HG03135 (cell line): ENCODE results near the gene PUM2.
"Not testable (repeated sequence)": the region's sequence is repeated elsewhere in the genome, so short reads cannot be mapped to it uniquely, and the experiment has no call there.

Experiments
- ATAC-seq: cut with Tn5 transposase; IDR thresholded peaks from one replicate; pipeline ENCODE4 v1.9.1; 2021; ENCODE audit warnings: mild to moderate bottlenecking, moderate library complexity; ENCODE audit not compliant: unreplicated experiment

PUM2 gene

GRCh38 chr2:20350753-20351554 lies at the start of gene PUM2:
Gene PUM2, minus strand, starts transcription at chr2:20350844. Its CDS starts 23,484 bp downstream, at chr2:20327360.
- peak; percentile 84 for ATAC-seq

- ATAC-seq, result no peak
Observed at GRCh38 chr2:20400306-20400705, 49.7 kb upstream of the PUM2 start.

- ATAC-seq, result no peak
Observed at GRCh38 chr2:20398956-20399567, 48.4 kb upstream of the PUM2 start.

GRCh38 chr2:20397811-20398447 lies 47.3 kb upstream of the PUM2 start:
- no peak for ATAC-seq

GRCh38 chr2:20396356-20397000 lies 45.8 kb upstream of the PUM2 start:
- no peak for ATAC-seq

GRCh38 chr2:20393986-20394385 lies 43.3 kb upstream of the PUM2 start:
- no peak for ATAC-seq

GRCh38 chr2:20391951-20392699 lies 41.5 kb upstream of the PUM2 start:
- no peak for ATAC-seq

GRCh38 chr2:20390524-20391123 lies 40.0 kb upstream of the PUM2 start:
- no peak for ATAC-seq

- ATAC-seq, result no peak
Observed at GRCh38 chr2:20384953-20385352, 34.3 kb upstream of the PUM2 start.

GRCh38 chr2:20382965-20383810 lies 32.5 kb upstream of the PUM2 start:
- no peak for ATAC-seq

GRCh38 chr2:20381457-20381856 lies 30.8 kb upstream of the PUM2 start:
- ATAC-seq, result no peak

GRCh38 chr2:20378891-20379519 lies 28.4 kb upstream of the PUM2 start:
- no peak for ATAC-seq

- ATAC-seq, result no peak
Observed at GRCh38 chr2:20378341-20378740, 27.7 kb upstream of the PUM2 start.

GRCh38 chr2:20377741-20378140 lies 27.1 kb upstream of the PUM2 start:
- no peak for ATAC-seq

GRCh38 chr2:20374982-20375381 lies 24.3 kb upstream of the PUM2 start:
- not testable (repeated sequence) for ATAC-seq

- ATAC-seq, result no peak
Observed at GRCh38 chr2:20372896-20373640, 22.4 kb upstream of the PUM2 start.

GRCh38 chr2:20371323-20372025 lies 20.8 kb upstream of the PUM2 start:
- no peak for ATAC-seq

- no peak for ATAC-seq
Observed at GRCh38 chr2:20370191-20370590, 19.5 kb upstream of the PUM2 start.
